ENCODE measurements around the gene MREG.

The MREG gene

GRCh38 chr2:216055680-216056079 lies 42.3 kb upstream of the MREG start:
- Histone ChIP-seq H3K9ac (no peak overlapping the region), H3K36me3 (ENCODE audit: insufficient read depth) (no peaks in the 10 kb centered on the region), H2AFZ (ENCODE audit: low read depth) (no peak overlapping the region), H3K4me2 (no peak overlapping the region), H3K79me2 (ENCODE audit: insufficient read depth, low read depth) (no peaks in the 10 kb centered on the region), H4K20me1 (ENCODE audit: insufficient read depth) (no peaks in the 10 kb centered on the region), H3K27ac (no peak overlapping the region), H3K27me3 (ENCODE audit: insufficient read depth, low read depth) (no peaks in the 10 kb centered on the region), H3K4me1 (ENCODE audit: low read depth, poor library complexity, severe bottlenecking) (peaks cover 32% of the 10 kb centered on the region), H3K4me3 (IDR thresholded peaks at IDR 0.05; ENCODE audit: insufficient read depth, low read depth, low read length) (no peak overlapping the region)
- TF ChIP-seq CTCF (conservative IDR thresholded peaks at IDR 0.05; ENCODE audit: low read depth, low read length): no peak

- Histone ChIP-seq H3K36me3 (ENCODE audit: insufficient read depth) (no peaks in the 10 kb centered on the region), H3K4me1 (ENCODE audit: low read depth, poor library complexity, severe bottlenecking) (peaks cover 15% of the 10 kb centered on the region), H3K27me3 (ENCODE audit: insufficient read depth, low read depth) (no peaks in the 10 kb centered on the region), H3K79me2 (ENCODE audit: insufficient read depth, low read depth) (no peaks in the 10 kb centered on the region), H3K4me3 (IDR thresholded peaks at IDR 0.05; ENCODE audit: insufficient read depth, low read depth, low read length) (no peak overlapping the region), H4K20me1 (ENCODE audit: insufficient read depth) (no peaks in the 10 kb centered on the region), H3K9ac (no peak overlapping the region), H2AFZ (ENCODE audit: low read depth) (no peak overlapping the region), H3K27ac (no peak overlapping the region), H3K4me2 (no peak overlapping the region)
- TF ChIP-seq CTCF (conservative IDR thresholded peaks at IDR 0.05; ENCODE audit: low read depth, low read length): no peak
Observed at GRCh38 chr2:216052420-216052819, 39.1 kb upstream of the MREG start.

GRCh38 chr2:216051350-216051749 lies 38.0 kb upstream of the MREG start:
- Histone ChIP-seq H3K79me2 (ENCODE audit: insufficient read depth, low read depth) (no peaks in the 10 kb centered on the region), H4K20me1 (ENCODE audit: insufficient read depth) (no peaks in the 10 kb centered on the region), H3K27ac (no peak overlapping the region), H3K9ac (no peak overlapping the region), H3K36me3 (ENCODE audit: insufficient read depth) (no peaks in the 10 kb centered on the region), H3K4me3 (IDR thresholded peaks at IDR 0.05; ENCODE audit: insufficient read depth, low read depth, low read length) (no peak overlapping the region), H2AFZ (ENCODE audit: low read depth) (no peak overlapping the region), H3K4me1 (ENCODE audit: low read depth, poor library complexity, severe bottlenecking) (peaks cover 4% of the 10 kb centered on the region), H3K27me3 (ENCODE audit: insufficient read depth, low read depth) (no peaks in the 10 kb centered on the region), H3K4me2 (no peak overlapping the region)
- no peak for TF ChIP-seq CTCF (conservative IDR thresholded peaks at IDR 0.05; ENCODE audit: low read depth, low read length)

GRCh38 chr2:216049452-216049851 lies 36.1 kb upstream of the MREG start:
- TF ChIP-seq CTCF (conservative IDR thresholded peaks at IDR 0.05; ENCODE audit: low read depth, low read length): no peak
- Histone ChIP-seq H3K4me3 (IDR thresholded peaks at IDR 0.05; ENCODE audit: insufficient read depth, low read depth, low read length) (no peak overlapping the region), H3K27me3 (ENCODE audit: insufficient read depth, low read depth) (no peaks in the 10 kb centered on the region), H3K79me2 (ENCODE audit: insufficient read depth, low read depth) (no peaks in the 10 kb centered on the region), H3K27ac (no peak overlapping the region), H3K4me2 (no peak overlapping the region), H3K4me1 (ENCODE audit: low read depth, poor library complexity, severe bottlenecking) (peaks cover 15% of the 10 kb centered on the region), H2AFZ (ENCODE audit: low read depth) (no peak overlapping the region), H3K9ac (no peak overlapping the region), H3K36me3 (ENCODE audit: insufficient read depth) (no peaks in the 10 kb centered on the region), H4K20me1 (ENCODE audit: insufficient read depth) (no peaks in the 10 kb centered on the region)

Measured in KMS-11 (cell line).